Measurements from ENCODE around the gene SPATA16.
"Not testable (repeated sequence)": the region's sequence is repeated elsewhere in the genome, so short reads cannot be mapped to it uniquely, and the experiment has no call there.

Gene SPATA16

DNA sequence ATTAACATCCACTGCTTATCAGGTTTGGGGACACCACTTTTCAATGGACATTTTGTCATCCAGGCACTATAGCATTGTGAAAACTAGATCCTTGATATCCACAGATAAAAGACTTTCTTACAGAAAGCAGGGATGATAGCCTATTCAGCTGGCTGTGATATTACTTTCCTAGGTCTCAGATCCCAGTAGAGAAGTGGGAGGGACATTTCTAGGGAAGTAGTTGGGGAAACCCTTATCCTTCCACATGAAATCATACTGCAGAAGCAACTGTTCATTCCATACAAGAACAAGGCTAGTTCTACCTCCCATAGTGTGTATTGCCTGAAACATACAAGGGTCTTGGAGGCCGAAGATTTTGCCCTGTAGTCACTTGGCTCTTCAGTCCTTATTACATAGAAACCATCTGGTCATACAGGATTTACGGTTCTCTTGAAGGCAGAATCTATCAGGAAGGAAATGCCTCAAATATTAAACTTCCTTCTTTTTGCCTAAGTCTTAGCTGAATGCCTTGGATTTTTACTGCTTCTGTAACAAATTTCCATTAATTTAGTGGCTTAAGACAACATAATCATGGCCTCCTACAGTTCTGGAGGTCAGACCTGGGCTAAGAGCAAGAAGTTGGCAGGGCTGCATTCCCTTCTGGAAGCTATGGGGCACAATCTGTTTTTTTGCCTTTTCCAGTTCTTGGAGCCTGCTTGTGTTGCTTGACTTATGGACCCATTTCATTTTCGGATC, 271.1 kb downstream of the SPATA16 start:
- no peak for DNase-seq

DNA sequence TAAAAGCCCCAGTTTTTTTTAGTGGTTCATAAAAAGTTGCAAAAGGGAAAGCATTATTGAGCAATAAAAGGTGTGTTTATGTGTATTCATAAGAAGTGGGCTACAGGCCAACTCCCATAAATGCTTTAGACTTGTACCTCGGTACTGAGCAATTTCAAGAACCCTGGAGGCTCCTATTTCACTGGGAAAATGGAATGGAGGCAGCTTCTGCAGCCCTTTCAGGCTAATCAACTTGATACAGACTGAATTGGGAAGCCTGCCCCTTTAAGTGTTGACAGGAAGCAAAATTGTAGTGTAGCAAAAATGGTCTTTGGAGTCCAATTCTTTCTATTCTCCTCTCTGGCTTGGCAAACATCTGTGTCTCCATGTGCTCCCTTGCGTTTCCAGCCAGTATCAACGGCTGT, 271.7 kb downstream of the SPATA16 start:
- DNase-seq: no peak

DNA sequence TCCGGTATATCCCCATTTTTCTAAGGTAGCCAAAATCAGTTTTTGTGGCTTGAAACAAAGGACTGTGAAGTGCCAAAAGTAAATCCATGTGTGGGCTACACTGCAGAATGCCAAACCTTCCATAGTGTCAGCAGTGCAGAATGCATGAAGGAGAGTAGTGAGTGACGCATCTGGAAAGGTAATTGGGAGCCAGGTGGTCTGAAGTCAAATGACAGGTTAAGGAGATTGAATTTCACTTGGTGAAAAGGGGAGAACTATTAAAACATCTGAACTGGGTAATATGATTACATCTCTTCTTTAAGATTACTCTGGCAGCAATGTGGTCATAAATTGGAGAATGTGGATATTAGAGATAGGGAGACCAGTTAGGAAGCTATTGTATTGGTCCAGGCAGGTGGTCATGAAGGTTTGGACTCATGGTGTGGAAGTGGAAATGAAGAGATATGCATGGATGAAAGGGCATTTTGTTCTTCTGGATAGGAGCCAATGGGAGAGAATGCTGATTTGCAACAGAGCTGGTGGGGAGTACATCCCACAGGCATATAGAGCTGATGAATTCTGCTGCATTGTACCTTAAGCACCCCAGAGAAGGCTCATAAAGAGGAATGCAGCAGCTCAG, 272.3 kb downstream of the SPATA16 start:
- no peak for DNase-seq

DNA sequence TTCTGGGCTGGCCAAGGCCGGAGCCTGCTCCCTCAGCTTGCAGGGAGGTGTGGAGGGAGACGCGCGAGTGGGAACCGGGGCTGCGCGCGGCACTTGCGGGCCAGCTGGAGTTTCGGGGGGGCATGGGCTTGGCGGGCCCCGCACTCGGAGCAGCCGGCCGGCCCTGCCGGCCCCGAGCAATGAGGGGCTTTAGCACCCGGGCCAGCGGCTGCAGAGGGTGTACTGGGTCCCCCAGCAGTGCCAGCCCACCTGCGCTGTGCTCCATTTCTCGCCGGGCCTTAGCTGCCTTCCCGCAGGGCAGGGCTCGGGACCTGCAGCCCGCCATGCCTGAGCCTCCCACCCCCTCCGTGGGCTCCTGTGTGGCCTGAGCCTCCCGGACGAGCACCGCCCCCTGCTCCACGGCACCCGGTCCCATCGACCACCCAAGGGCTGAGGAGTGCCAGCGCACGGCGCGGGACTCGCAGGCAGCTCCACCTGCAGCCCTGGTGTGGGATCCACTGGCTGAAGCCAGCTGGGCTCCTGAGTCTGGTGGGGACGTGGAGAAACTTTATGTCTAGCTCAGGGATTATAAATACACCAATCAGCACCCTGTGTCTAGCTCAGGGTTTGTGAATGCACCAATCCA, 274.2 kb downstream of the SPATA16 start:
- DNase-seq: not testable (repeated sequence)

DNA sequence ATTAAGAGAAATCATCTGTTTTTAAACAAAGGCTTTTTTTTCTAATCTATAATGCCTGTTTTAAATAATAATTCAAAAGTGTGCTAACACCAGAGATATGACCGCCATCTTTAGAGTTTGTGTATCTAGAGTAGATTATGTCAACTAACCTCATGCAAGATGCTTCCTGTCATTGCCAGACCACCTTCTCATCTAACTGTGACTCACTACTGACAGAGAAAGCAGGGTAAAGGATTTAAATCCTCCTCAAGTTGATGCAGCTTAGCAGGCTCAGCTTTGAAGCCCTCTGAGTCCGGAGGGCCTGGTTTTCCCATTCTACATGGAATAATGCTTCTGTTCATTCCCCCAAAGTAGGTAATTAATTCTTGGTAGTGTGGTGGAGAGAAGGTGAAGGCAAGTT, 282.0 kb downstream of the SPATA16 start:
- no peak for DNase-seq

DNA sequence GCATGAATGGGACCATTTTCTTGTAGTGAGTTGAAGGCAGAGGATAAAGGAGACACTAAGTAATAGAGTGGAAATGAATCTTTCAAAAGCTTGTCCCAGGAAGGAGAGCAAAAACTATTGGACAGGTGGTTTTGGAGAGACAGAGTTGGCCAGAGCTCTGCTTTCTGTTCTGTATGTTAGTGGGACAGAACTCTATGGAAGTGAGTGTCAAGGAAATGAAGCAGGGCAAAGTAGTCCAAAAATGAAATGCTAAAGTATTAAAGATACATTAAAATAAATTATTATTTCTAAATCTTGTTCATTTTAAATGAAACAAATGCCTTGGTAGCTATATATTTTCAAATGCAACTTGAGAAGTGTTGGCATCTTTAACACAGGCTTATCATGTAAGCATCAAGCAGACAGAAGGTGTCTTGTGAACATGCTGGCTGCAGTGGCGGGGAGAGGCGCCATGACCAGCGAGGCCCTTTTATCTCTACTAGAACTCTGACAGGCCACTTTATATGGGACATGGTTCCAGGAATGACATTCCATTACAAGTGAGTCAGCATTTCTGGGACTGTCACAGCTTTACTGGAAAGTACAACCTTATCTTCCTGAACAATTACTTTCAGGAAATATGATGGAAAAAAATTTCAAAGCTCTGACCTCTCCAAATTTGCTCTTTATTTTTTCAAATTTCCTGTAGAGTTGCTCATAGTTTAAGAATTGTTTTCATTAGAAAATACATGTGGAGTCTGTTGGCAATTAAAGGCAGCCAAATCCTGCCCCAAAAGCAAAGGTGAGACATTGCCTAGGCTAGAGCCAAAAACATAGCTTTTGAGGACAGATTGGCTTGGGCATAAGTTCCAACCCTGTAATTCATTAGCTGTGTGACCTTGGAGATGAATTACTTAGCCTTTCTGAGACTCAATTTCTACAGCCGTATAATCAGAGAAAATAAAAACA, 284.0 kb downstream of the SPATA16 start:
- no peak for DNase-seq

DNA sequence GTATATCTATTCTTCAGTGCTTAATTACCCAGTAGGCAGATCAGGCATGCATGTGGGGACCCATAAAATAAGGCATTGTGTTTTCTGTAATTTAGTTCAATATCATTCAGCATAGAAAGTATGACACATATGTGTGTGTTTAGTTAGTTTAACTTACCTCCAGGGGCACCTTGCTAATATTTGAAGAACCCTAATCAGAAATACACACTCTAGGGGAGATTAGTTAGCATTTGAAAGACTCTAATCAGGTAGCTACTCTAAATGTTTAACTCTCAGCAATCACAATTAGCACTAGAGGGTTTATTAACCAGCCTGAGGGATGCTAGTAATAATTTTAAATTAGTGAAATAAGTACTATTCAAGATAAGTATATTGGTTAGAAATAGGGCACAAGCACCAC, 286.0 kb downstream of the SPATA16 start:
- DNase-seq: no peak

DNA sequence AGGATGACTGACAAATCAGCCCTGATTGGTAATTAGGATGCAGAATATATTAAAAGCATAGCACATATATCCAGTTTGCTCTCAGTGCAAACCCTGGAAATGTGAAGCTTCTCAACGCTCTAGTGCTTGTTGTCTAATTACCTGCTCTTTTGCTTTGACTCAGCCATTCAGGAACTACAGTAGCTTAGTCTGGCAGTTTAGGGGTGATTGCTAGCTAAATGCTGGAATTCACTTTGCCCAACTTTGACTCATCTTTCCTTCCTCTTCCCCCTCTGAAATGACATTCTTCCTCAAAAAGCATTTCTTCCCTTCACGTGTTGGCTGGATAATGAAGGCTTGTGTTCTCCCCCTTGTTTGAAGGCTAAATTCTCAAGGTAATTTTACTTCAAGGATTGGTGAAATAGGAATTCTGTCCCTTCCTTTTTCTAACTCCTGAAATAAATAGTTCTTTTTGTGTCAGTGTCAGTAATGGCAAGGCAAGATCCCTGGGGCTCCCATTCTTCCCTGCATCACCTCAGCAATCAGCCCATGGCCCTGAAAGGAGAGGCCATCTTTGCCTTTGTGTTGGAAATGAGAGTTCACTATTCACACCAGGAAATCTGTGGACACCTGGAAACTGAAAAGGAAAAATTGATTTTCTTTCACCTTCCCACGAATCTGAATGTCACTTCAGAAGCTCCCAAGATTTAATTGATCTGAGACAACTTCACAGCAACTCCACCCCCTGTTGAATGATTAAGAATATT, 286.9 kb downstream of the SPATA16 start:
- DNase-seq: no peak

DNA sequence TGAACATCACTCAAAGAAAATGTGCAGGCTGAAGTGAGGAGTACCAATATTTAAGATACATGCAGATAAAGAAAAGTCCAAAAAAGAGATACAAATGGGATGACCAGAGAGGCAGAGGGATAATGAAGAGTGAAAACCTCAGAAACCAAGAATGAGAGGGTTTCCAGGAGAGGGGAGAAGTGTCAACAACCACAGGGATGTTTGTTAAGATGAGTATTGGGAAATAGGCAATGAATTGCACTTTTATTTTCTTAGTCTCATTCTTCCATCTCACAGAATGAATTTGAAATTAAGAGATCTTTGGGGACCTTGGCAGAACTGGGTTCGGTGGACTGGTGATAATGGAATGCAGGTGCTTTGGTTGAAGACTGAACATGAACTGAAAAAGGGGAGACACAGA, 288.0 kb downstream of the SPATA16 start:
- DNase-seq: no peak

GRCh38 chr3:172848910-172849309, 292.1 kb downstream of the SPATA16 start:
- DNase-seq: no peak

- no peak for DNase-seq
Measured at GRCh38 chr3:172847292-172847691, 293.7 kb downstream of the SPATA16 start.

DNA sequence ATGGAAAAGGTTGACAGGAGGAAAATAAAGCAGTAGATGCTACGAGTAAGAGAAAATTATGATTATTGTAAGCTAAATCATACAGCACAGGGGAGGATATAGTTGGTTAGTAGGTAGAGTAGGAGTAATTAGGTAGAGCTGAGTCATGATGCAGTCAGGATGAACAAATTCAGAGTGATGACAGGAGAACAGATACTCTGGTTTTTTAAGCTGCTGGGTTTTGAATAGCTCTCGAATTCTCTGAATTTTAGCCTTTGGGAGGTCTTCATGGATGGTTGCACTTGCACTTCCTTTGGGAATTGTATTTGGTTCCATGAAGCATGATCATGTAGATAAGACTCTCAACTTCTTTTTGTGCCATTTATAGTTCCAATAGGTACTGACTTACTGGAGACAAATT, 294.3 kb downstream of the SPATA16 start:
- DNase-seq: no peak

DNA sequence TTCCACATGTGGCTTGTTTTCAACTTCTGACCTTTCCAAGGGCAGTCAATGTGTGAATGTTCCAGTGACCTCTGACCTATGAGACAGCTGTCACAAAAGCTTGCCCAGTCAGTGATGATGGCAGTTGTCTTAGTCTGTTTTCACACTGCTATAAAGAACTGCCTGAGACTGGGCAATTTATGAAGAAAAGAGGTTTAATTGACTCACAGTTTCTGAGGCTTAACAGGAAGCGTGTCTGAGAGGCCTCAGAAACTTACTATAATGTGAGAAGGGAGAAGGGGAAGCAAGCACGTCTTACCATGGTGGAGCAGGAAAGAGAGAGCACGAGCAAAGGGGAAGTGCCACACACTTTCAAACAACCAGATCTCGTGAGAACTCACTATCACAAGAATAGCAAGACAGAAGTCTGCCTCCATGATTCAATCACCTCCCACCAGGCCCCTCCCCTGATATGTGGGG, 294.9 kb downstream of the SPATA16 start:
- DNase-seq: peak; percentile 5

- no peak for DNase-seq
Measured at GRCh38 chr3:172844428-172844827, 296.6 kb downstream of the SPATA16 start.

DNA sequence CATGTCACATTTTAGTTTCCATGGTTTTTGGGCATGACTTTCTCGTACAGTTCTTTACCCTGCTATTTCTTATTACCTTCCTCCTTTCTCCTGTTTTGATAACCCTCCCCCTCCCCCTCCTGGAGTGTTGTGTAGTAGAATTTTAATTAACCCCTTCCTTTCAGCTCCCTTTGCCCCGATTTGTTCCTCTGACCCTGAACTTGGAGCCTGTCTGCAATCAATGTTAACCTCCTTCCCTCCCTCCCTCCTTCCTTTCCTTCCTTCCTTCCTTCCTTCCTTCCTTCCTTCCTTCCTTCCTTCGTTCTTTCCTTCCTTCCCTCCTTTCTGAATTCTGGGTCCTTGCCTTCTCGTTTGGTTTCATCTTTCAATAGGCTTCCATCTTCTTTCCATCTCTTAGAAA, 300.1 kb downstream of the SPATA16 start:
- DNase-seq: no peak

GRCh38 chr3:172840463-172840862, 300.6 kb downstream of the SPATA16 start:
- no peak for DNase-seq

- DNase-seq: no peak
Measured at GRCh38 chr3:172839679-172840078, 301.4 kb downstream of the SPATA16 start.
